Neural progenitor cell (in vitro differentiated cells): ENCODE results near the gene PDE6A.

Source experiments
- CTCF ChIP-seq: fragments of 200-600 bp; sonication (generic); IDR thresholded peaks from 2 replicates; pipeline ENCODE4 v1.5.1; 2017; ENCODE audit warnings: antibody characterized with exemption, mild to moderate bottlenecking
- EZH2 ChIP-seq: fragments of 200-600 bp; sonication (generic); IDR thresholded peaks from 2 replicates; pipeline ENCODE4 v1.6.1; 2017; ENCODE audit warnings: antibody characterized with exemption, mild to moderate bottlenecking, moderate library complexity
- EZH2phosphoT487 ChIP-seq: fragments of 200-600 bp; sonication (generic); IDR thresholded peaks from 2 replicates; pipeline ENCODE4 v1.6.1; 2017; ENCODE audit warnings: antibody characterized with exemption

DNA sequence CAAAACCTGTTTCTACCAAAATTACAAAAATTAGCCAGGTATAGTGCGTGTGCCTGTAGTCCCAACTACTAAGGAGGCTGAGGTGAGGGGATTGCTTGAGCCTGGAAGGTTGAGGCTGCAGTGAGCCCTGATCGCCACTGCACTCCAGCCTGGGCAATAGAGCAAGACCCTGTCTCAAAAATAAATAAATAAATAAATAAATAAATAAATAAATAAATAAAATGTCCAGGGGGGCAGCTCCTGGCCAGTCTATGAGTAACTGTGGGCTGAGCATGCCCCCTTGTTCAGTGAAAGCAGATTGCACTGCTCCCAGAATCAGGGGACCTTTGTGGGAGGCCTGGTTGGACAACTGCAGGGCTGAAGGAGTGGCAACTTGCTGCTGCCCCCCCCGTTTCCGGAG lies 62.7 kb downstream of the PDE6A start:
- TF ChIP-seq CTCF (no peak), EZH2 (no peak), EZH2phosphoT487 (no peak)
